A673 (cell line): Measurements from ENCODE around the gene CD28. TPM values are rescaled to one million over a fixed set of nuclear protein-coding genes. Genes with fewer than 3 reads are reported as not detected.

ENCODE experiments used
- Bru-seq: library from RNA; stranded (reverse); fragments of 400-500 nt; gene quantifications from one replicate; lab custom pipeline; 2021; lab: Mats Ljungman, UMichigan
- BruChase-seq, 2 experiments: library from RNA; stranded (reverse); fragments of 400-500 nt; gene quantifications; one replicate each; lab custom pipeline; 2021; lab: Mats Ljungman, UMichigan
- BruUV-seq: library from RNA; stranded (reverse); fragments of 400-500 nt; replicated peaks from 2 replicates; lab custom pipeline; 2021; lab: Mats Ljungman, UMichigan
- CTCF ChIA-PET: fragments of 300-600 bp; sonication (Branson Sonifier 250); formaldehyde crosslinking; loops from one replicate; lab custom pipeline; 2022; ENCODE audit warnings: antibody characterized with exemption; lab: Charles Lee
- POLR2A ChIA-PET: fragments of 300-600 bp; sonication (Branson Sonifier 250); formaldehyde crosslinking; loops from one replicate; lab custom pipeline; 2022; ENCODE audit warnings: antibody characterized with exemption; ENCODE audit not compliant: low non-redundant PET; lab: Charles Lee
- DNase-seq: peaks from one replicate; pipeline ENCODE4 v3.0.0-alpha.2; 2015; ENCODE audit warnings: low spot score
- H3K27ac ChIP-seq: fragments of 200-600 bp; sonication (generic); 2 replicates; pipeline ENCODE4 v1.5.1; 2016; ENCODE audit warnings: mixed run types, low read depth, mild to moderate bottlenecking, mixed read lengths, antibody characterized with exemption, low read length; ENCODE audit not compliant: poor library complexity, severe bottlenecking
- H3K27me3 ChIP-seq: fragments of 200-600 bp; sonication (generic); replicated peaks from 2 replicates; pipeline ENCODE4 v1.6.1; 2017; ENCODE audit warnings: mixed run types, low read depth, mild to moderate bottlenecking, mixed read lengths, antibody characterized with exemption, low read length; ENCODE audit not compliant: insufficient read depth, poor library complexity
- H3K36me3 ChIP-seq: fragments of 200-600 bp; sonication (generic); 2 replicates; pipeline ENCODE4 v1.6.1; 2016; ENCODE audit warnings: mixed run types, mild to moderate bottlenecking, mixed read lengths, antibody characterized with exemption, low read length; ENCODE audit not compliant: insufficient read depth, poor library complexity, severe bottlenecking
- H3K4me1 ChIP-seq: fragments of 200-600 bp; sonication (generic); 2 replicates; pipeline ENCODE4 v1.6.1; 2017; ENCODE audit warnings: mixed run types, mild to moderate bottlenecking, mixed read lengths, antibody characterized with exemption, low read length; ENCODE audit not compliant: insufficient read depth, poor library complexity, severe bottlenecking
- H3K4me3 ChIP-seq: fragments of 200-600 bp; sonication (generic); 2 replicates; pipeline ENCODE4 v1.5.1; 2016; ENCODE audit warnings: low read depth, mixed run types, mild to moderate bottlenecking, mixed read lengths, low read length; ENCODE audit not compliant: poor library complexity, severe bottlenecking
- H3K9me3 ChIP-seq: fragments of 200-600 bp; sonication (generic); 2 replicates; pipeline ENCODE4 v1.6.1; 2016; ENCODE audit warnings: mixed run types, low read depth, mild to moderate bottlenecking, mixed read lengths, antibody characterized with exemption, low read length; ENCODE audit not compliant: poor library complexity, severe bottlenecking
- EZH2 ChIP-seq: fragments of 200-600 bp; sonication (generic); IDR thresholded peaks from 2 replicates; pipeline ENCODE4 v1.6.1; 2017; ENCODE audit warnings: borderline replicate concordance, low read depth, mild to moderate bottlenecking, mixed read lengths, antibody characterized with exemption, low read length; ENCODE audit not compliant: poor library complexity, severe bottlenecking
- intact Hi-C: fragments of 100-400 bp; cut with micrococcal nuclease; formaldehyde crosslinking; loops from one replicate; pipeline ENCODE4 v1.10.0; 2022; ENCODE audit not compliant: unreplicated experiment
- long read RNA-seq: library from polyadenylated mRNA; stranded (forward); transcript quantifications from one replicate; pipeline ENCODE4 v2.0.0, GENCODE V29; 2022
- total RNA-seq: library from RNA; stranded (reverse); gene quantifications from 2 replicates; pipeline ENCODE4 v1.2.3, GENCODE V29; 2021
- TF ChIP-seq, protein P1 (sequence below): fragments of 300-800, 200-600 bp; sonication (generic); conservative IDR thresholded peaks from 2 replicates; pipeline ENCODE4 v1.5.1; 2017; ENCODE audit warnings: low read depth, mild to moderate bottlenecking, antibody characterized with exemption, low read length, moderate library complexity, mixed read lengths

Gene CD28
- total RNA-seq: not detected in 2 replicates
- not detected for Bru-seq, nascent RNA
- percentile 7 among the genes with signal in this experiment for BruChase-seq, experiment 1, labeled RNA remaining after a 2-hour chase
- BruChase-seq, experiment 2, labeled RNA remaining after a 6-hour chase: percentile 12 among the genes with signal in this experiment
- long read RNA-seq: 0 reads

DNA sequence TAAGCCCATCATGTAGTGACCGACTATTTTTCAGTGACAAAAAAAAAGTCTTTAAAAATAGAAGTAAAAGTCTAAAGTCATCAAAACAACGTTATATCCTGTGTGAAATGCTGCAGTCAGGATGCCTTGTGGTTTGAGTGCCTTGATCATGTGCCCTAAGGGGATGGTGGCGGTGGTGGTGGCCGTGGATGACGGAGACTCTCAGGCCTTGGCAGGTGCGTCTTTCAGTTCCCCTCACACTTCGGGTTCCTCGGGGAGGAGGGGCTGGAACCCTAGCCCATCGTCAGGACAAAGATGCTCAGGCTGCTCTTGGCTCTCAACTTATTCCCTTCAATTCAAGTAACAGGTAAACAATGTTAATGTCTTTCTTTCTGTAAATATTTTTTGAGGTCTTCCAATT lies at the start of gene CD28:
Gene CD28 (plus strand): TSS at position 237 of the 400 bp plus-strand sequence. CDS start 58 bp downstream, at position 295.
- intact Hi-C loops: no loop called here

DNA sequence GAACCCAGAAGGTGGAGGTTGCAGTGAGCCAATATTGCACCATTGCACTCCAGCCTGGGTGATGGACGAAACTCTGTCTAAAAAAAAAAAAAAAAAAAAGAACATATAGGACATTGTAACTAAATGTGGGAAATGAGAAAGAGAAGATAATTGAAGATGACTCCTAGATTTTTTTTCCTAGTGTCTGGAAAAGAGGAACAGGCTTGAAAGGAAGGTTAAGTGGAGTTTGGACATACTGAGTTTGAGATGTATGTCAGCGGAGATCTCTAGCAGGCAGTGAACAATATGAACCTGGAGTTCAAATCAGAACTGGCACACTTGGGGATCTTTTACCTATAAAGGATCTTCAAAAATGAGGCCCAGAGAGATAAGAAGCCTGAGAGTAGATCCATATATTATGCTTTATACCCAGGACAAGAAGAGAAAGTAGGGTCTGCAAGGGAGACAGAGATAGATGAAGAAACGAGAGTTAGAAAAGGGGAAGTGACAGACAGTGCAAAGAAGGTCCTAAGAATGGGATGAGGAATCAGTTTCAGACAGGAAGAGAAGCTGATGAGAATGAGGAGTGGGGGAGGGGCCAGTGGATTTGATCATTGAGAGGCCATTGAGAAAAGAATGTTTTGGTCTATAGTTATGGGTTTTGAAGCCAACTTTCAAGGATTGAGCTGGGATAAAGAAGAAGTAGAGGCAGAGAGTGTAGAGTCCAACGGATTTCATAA lies 46.9 kb upstream of the CD28 start:
- Histone ChIP-seq H3K36me3 (no peaks in the 10 kb centered on the region), H3K9me3 (no peaks in the 10 kb centered on the region), H3K27ac (no peak overlapping the region), H3K27me3 (no peaks in the 10 kb centered on the region), H3K4me1 (no peaks in the 10 kb centered on the region), H3K4me3 (no peak overlapping the region)
- no peak for TF ChIP-seq EZH2
- TF ChIP-seq, protein P1, sequence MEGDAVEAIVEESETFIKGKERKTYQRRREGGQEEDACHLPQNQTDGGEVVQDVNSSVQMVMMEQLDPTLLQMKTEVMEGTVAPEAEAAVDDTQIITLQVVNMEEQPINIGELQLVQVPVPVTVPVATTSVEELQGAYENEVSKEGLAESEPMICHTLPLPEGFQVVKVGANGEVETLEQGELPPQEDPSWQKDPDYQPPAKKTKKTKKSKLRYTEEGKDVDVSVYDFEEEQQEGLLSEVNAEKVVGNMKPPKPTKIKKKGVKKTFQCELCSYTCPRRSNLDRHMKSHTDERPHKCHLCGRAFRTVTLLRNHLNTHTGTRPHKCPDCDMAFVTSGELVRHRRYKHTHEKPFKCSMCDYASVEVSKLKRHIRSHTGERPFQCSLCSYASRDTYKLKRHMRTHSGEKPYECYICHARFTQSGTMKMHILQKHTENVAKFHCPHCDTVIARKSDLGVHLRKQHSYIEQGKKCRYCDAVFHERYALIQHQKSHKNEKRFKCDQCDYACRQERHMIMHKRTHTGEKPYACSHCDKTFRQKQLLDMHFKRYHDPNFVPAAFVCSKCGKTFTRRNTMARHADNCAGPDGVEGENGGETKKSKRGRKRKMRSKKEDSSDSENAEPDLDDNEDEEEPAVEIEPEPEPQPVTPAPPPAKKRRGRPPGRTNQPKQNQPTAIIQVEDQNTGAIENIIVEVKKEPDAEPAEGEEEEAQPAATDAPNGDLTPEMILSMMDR: no peak
- BruUV-seq: no TSS peak
- POLR2A ChIA-PET: no interaction called here
- CTCF ChIA-PET: no interaction called here
- intact Hi-C loops: loop anchor here (10.0 kb wide), 2 partner anchors 435 to 1075 kb away; no protein-coding TSS in a partner anchor
- no peak for DNase-seq

More for the DNA sequence above, at the start of gene CD28:
- no peaks in the 10 kb centered on the region for H3K36me3 ChIP-seq
- ChIA-PET POLR2A (no interaction called here), CTCF (no interaction called here)
- no peak within 1 kb of the TSS for H3K27ac ChIP-seq
- H3K4me1 ChIP-seq: no peaks in the 10 kb centered on the region
- no peaks in the 10 kb centered on the region for H3K27me3 ChIP-seq
- no TSS peak for BruUV-seq
- TF ChIP-seq, protein P1: no peak
- TF ChIP-seq EZH2: no peak
- H3K9me3 ChIP-seq: no peaks in the 10 kb centered on the region
- DNase-seq: no peak
- no peak within 1 kb of the TSS for H3K4me3 ChIP-seq

- ChIA-PET CTCF (no interaction called here), POLR2A (no interaction called here)
- Histone ChIP-seq H3K4me3 (no peak overlapping the region), H3K9me3 (no peaks in the 10 kb centered on the region), H3K4me1 (no peaks in the 10 kb centered on the region), H3K27me3 (no peaks in the 10 kb centered on the region), H3K36me3 (no peaks in the 10 kb centered on the region), H3K27ac (no peak overlapping the region)
- intact Hi-C loops: no loop called here
- BruUV-seq: no TSS peak
- TF ChIP-seq, protein P1: no peak
- TF ChIP-seq EZH2: no peak
- no peak for DNase-seq
Measured at GRCh38 chr2:203660465-203660864, 46.0 kb upstream of the CD28 start.
